NCI-H2196 (cell line): Measurements from ENCODE around the gene ZBTB16.
A peak's percentile ranks its signal among the peaks of the same experiment; 100 is the strongest.

Experiments used
- DNase-seq: peaks from one replicate; lab custom pipeline; 2025; ENCODE audit not compliant: unreplicated experiment; lab: John Stamatoyannopoulos, UW

Gene ZBTB16

GRCh38 chr11:114257621-114258558 lies 198.4 kb downstream of the ZBTB16 start:
- no peak for DNase-seq

GRCh38 chr11:114258696-114259095 lies 199.2 kb downstream of the ZBTB16 start:
- DNase-seq = no peak

GRCh38 chr11:114259124-114259526 lies 199.6 kb downstream of the ZBTB16 start:
- no peak for DNase-seq

GRCh38 chr11:114259551-114259983 lies 200.1 kb downstream of the ZBTB16 start:
- no peak for DNase-seq

GRCh38 chr11:114260077-114260476 lies 200.6 kb downstream of the ZBTB16 start:
- no peak for DNase-seq

GRCh38 chr11:114260483-114260882 lies 201.0 kb downstream of the ZBTB16 start:
- DNase-seq = no peak

- DNase-seq = no peak
These were observed 202.3 kb downstream of the ZBTB16 start for GRCh38 chr11:114261791-114262190.

- peak; percentile 35 for DNase-seq
These were observed 203.4 kb downstream of the ZBTB16 start for GRCh38 chr11:114262681-114263512.

GRCh38 chr11:114263513-114264170 lies 204.1 kb downstream of the ZBTB16 start:
- no peak for DNase-seq

- DNase-seq = no peak
These were observed 204.9 kb downstream of the ZBTB16 start for GRCh38 chr11:114264381-114264780.

- no peak for DNase-seq
These were observed 205.8 kb downstream of the ZBTB16 start for GRCh38 chr11:114265122-114265878.

- DNase-seq = no peak
These were observed 210.0 kb downstream of the ZBTB16 start for GRCh38 chr11:114269498-114269897.

GRCh38 chr11:114270531-114271270 lies 211.2 kb downstream of the ZBTB16 start:
- no peak for DNase-seq

- DNase-seq = no peak
These were observed 211.8 kb downstream of the ZBTB16 start for GRCh38 chr11:114271316-114271715.

GRCh38 chr11:114272311-114272710 lies 212.8 kb downstream of the ZBTB16 start:
- DNase-seq = no peak

GRCh38 chr11:114273071-114273470 lies 213.6 kb downstream of the ZBTB16 start:
- DNase-seq = no peak

GRCh38 chr11:114273890-114274635 lies 214.6 kb downstream of the ZBTB16 start:
- DNase-seq = no peak

- DNase-seq = no peak
These were observed 215.1 kb downstream of the ZBTB16 start for GRCh38 chr11:114274637-114275036.

GRCh38 chr11:114275280-114275679 lies 215.8 kb downstream of the ZBTB16 start:
- no peak for DNase-seq
